G401 (cell line): ENCODE data around the gene FARP1. TPM values are rescaled to one million over a fixed set of nuclear protein-coding genes. Genes with fewer than 3 reads are reported as not detected.

ENCODE experiments used
- DNase-seq: peaks from one replicate; pipeline ENCODE4 v3.0.0-alpha.2; 2015; ENCODE audit warnings: low spot score
- in situ Hi-C: cut with HindIII; loops from 2 replicates; pipeline ENCODE4 v1.10.0; 2016; ENCODE audit warnings: low sequenced_read_pairs, mixed read lengths
- total RNA-seq: library from RNA; depleted of rRNA; stranded (reverse); fragments of >200 nt; shearing (Covaris generic); gene quantifications from 2 replicates; pipeline ENCODE4 v1.2.3, GENCODE V29; 2014

The FARP1 gene
- total RNA-seq, 1 experiment from 2014 or later, result 50.3 TPM

DNA sequence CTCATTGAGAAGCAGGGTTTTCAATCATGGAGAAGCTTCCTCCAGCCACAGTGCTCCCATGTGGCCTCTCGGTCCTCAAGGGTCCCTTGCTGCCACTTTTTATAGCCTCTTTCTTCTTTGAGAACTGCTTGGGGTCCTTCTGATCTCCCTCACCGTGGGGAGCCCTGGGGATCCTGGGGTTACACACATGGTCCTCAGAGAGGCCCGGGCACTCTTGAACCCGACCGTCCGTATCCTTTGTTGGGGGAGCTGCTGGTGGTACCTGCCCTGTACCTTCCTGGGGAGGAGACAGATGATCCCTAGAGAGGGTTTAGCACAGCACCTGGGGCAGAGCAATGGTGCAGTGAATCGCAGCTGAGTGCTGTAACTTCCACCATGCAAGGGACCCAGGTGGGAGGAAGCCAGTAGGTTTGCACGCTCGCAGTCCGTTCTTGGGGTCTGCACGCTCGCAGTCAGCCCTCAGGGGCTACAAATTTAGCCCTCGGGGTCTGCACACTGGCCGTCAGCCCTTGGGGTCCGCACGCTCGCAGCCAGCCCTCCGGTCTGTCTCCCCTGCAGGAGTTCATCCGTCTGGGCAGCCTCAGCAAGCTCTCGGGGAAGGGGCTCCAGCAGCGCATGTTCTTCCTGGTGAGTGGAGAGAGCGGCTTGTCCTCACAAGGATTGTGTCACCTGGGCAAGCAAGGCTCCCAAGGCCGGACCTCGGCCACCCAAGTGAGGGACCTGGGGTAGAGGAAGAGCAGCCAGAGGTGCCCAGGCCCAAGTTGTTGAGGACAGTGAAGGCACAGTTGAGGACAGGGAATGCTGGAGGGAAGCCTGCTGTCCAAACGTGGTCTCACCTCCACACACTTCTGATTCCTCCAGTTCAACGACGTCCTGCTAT lies 295.6 kb downstream of the FARP1 start:
- in situ Hi-C loops, result loop anchor here (25.0 kb wide), 1 partner anchor 224 kb away; no protein-coding TSS in a partner anchor
- no peak for DNase-seq

GRCh38 chr13:98439126-98439828 lies 296.4 kb downstream of the FARP1 start:
- DNase-seq, result no peak
- in situ Hi-C loops, result loop anchor here (25.0 kb wide), 1 partner anchor 223 kb away; no protein-coding TSS in a partner anchor

GRCh38 chr13:98439896-98440295 lies 297.0 kb downstream of the FARP1 start:
- in situ Hi-C loops, result loop anchor here (25.0 kb wide), 1 partner anchor 222 kb away; no protein-coding TSS in a partner anchor
- DNase-seq, result no peak

DNA sequence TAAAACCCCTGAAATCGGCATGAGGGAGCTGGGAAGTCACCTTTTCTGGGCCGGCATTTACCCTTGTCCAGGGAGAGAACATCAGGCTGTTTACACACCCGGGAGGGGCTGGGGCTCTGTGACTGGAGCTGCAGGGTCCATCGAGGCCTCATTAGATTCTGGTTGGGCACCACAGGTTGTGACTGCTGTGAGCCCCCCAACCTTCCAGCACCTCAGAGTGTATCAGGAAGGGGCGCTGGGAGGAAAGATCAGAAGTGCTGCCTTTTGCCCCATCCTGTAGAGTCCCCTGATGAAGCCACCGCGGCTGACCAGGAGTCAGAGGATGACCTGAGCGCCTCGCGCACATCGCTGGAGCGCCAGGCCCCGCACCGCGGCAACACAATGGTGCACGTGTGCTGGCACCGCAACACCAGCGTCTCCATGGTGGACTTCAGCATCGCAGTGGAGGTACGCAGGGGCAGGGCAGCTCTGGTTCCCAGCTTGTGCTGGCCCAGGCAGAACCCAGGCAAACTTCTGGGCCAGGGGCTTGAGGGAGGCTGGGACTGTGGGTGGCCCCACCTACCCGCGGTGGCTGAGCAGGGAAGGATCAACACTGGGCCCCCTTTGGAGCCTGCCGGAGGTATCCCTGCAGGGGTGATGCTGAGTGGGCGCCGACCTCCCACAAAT lies 297.6 kb downstream of the FARP1 start:
- DNase-seq, result no peak
- in situ Hi-C loops, result loop anchor here (25.0 kb wide), 1 partner anchor 222 kb away; no protein-coding TSS in a partner anchor

DNA sequence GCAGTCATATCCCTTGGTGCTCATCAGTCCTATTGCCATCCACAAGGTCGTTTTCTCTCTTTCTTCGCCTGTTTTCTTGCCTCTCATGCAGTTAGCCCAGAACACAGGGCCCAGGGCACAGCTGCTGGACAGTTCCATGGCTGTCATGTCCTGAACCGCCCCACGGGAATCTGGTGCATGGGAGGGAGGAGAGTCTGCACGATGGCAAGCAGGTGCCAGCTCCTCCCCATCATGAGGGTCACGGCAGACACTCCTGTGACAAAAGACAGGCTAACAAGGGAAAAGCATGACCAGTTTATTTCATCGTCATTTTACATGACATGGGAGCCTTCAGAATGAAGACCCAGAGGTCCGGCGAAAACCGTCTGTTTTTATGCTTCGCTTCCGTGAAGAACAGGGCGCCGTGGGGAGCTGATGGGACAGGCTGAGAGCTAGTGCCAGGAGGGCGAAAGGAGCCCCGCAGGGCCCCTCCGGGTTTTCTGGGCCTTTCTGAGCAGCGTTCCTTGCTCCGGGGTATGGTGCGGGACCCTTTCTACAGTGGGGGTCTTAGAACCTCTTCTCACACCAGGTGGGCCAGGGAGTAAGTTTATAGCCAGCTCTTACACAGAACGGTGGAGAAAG lies 298.3 kb downstream of the FARP1 start:
- in situ Hi-C loops, result loop anchor here (25.0 kb wide), 1 partner anchor 221 kb away; no protein-coding TSS in a partner anchor
- DNase-seq, result no peak

GRCh38 chr13:98442391-98443230 lies 299.7 kb downstream of the FARP1 start:
- DNase-seq, result no peak
- in situ Hi-C loops, result loop anchor here (25.0 kb wide), 1 partner anchor 220 kb away; no protein-coding TSS in a partner anchor

DNA sequence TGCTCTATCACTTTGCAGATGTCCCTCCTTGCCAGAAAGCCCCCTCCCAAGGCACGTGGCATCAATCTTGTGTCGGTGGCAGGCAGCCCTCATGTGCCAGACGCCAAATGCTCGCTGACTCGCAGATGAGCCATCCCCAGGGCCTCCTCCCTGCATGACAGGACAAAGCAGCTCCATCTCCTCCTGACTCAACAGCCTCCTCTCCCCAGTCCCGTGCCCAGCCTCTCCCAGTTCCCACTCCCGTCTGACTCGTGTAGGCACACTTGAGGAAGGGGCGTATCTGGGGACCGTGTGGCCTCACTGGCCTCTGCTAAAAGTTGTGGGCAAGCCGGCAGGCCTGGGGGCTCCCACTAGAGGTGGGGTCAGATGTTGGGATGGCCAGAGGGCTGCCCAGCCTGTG lies 300.4 kb downstream of the FARP1 start:
- in situ Hi-C loops, result loop anchor here (25.0 kb wide), 1 partner anchor 219 kb away; no protein-coding TSS in a partner anchor
- no peak for DNase-seq

DNA sequence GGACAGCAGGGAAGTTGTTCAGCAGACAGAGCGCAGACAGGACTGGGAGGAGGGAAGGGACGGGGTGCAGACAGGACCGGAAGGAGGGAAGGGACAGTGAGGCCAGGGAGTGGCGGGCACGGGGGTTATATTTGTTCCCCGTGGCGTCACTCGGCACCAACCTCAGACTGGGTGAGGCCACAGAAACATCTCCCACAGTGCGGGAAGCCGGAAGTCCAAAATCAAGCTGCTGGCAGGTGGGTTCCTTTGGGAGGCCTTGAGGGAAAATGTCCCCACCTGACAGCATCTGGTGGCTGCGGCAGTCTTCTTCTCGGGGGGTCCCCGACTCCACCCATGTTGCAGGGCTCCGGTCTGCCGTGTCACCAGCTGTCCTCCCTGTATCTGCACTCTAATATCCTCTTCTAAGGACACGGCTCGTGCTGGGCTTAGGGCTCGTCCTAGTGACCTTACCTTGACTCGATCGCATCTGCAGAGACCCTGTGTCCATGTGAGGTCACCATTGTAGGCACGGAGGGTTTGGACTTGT lies 301.0 kb downstream of the FARP1 start:
- no peak for DNase-seq
- in situ Hi-C loops, result loop anchor here (25.0 kb wide), 1 partner anchor 218 kb away; no protein-coding TSS in a partner anchor

DNA sequence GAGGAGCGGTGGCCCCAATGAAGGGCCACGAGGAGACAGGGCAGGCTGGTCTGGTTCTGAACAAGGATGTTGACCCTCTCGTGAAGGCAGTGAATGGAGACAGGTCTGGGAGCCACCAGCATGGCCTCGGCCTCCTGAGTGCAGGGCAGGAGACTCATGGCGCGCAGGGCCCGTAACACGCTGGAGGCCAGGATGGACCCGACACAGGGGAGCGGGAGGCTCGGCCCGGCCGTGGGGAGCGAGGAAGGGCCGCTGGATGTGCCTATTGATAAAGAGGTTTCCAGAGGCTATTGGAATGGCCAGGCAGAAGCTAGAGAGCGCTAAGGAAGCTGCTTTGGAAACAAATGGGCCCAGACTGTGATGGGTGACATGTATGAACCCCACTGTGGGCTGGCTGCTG lies 301.5 kb downstream of the FARP1 start:
- DNase-seq, result no peak
- in situ Hi-C loops, result loop anchor here (25.0 kb wide), 1 partner anchor 218 kb away; no protein-coding TSS in a partner anchor

DNA sequence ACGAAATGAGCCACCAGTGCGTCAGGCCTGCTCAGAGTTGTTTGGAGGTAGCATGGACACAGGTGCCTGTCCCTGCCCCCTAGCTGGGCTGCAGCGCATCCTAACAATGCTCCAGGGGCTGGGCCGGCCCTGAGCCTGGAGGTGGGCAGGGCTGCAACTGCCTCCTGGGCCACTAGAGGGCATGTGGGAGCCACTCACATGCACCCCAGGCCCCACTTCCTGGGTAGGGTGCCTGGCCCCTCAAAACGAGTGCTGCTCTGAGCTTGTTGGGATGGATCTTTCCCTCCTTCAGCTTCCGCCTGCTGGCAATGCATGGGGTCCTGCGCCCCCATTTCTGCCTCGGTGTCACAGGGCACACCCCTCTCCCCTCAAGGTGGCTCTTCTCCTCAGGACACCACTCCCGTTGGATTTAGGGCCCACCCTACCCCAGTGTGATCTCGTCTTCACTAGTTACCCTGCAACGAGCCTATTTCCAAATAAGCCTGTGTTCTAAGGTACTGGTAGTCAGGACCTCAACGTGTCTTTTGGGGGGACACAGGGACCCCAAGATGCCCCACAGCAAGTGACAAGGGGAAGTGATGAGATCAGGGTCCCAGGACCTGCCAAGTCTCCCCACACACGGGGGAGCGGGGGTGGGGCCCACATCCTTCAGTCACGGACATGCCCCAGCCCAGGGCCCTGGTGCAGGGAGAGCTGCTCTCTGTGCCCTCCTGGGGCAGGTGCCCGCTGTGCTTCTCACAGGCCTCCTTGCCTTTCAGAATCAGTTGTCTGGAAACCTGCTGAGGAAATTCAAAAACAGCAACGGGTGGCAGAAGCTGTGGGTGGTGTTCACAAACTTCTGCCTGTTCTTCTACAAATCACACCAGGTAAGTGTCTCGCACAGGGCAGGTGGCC lies 302.7 kb downstream of the FARP1 start:
- DNase-seq, result peak; percentile 66

DNA sequence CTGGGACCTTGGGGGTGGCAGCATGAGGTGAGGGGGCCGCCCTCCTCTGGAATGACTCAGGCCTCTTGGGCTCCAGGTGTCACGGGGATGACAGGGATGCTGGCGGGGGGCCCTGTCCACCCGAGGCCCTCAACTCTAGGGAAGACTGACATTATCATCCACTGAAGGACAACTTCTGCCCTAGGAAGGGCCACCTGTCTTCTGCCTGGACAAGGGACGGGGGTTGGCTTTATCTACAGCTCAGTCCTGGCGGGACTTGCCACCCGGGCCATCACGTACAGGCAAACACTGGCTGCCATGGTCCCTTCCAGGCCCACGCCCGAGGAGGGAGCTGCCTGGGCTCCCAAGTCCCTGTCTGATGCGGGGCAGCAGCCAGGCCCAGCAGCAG lies 303.3 kb downstream of the FARP1 start:
- DNase-seq, result no peak
- in situ Hi-C loops, result loop anchor here (25.0 kb wide), 1 partner anchor 216 kb away; no protein-coding TSS in a partner anchor

More for the DNA sequence above, 302.7 kb downstream of the FARP1 start:
- in situ Hi-C loops, result loop anchor here (25.0 kb wide), 1 partner anchor 217 kb away; no protein-coding TSS in a partner anchor

GRCh38 chr13:98447130-98447529 lies 304.2 kb downstream of the FARP1 start:
- in situ Hi-C loops, result loop anchor here (25.0 kb wide), 1 partner anchor 215 kb away; no protein-coding TSS in a partner anchor
- no peak for DNase-seq

- DNase-seq, result peak; percentile 65
- in situ Hi-C loops, result loop anchor here (25.0 kb wide), 1 partner anchor 214 kb away; no protein-coding TSS in a partner anchor
These were observed 305.2 kb downstream of the FARP1 start for GRCh38 chr13:98447881-98448641.

DNA sequence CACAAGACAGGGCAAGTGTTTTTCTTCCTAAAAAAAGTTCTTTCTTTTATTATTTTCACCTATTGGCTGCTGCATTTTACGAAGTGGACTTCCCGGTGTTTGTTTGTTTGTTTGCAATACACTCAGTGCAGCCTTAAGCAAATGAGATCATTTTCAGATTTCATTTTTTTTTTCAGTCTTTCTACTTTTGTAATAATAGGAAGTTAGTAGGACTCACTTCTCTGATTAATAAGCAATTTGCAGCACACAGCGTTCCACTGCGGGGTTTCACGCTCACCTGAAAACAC lies 305.7 kb downstream of the FARP1 start:
- in situ Hi-C loops, result loop anchor here (25.0 kb wide), 1 partner anchor 214 kb away; no protein-coding TSS in a partner anchor
- DNase-seq, result no peak

- no peak for DNase-seq
- in situ Hi-C loops, result loop anchor here (25.0 kb wide), 1 partner anchor 213 kb away; no protein-coding TSS in a partner anchor
These were observed 306.4 kb downstream of the FARP1 start for GRCh38 chr13:98449273-98449672.

GRCh38 chr13:98450026-98450425 lies 307.1 kb downstream of the FARP1 start:
- in situ Hi-C loops, result no loop called here
- DNase-seq, result no peak
